ENCODE results near the gene CST3.

DNA sequence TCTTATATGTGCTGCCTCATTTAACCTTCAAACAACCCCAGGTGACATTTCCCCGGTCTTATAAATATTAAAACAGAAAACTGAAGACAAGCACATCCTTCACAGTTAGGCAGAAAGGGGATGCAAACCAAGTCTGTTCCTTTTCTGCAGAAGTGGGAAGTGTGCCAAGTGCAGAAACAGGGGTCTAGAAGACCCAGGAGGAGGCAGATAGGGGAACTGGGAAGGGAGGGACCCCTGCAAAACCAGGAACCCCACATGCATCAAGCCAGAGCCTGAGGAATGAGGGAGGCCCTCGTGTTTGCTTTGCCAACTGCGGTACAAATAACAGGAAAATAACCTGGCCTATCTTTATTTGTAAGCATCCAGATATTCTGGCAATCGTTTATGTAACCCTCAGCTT is 17.0 kb upstream of the CST3 start:
- TF ChIP-seq CTCF (IDR thresholded peaks at IDR 0.05) (no peak), POLR2AphosphoS5 (IDR thresholded peaks at IDR 0.05; ENCODE audit: low read depth, low read length) (no peak), TCF7L2 (IDR thresholded peaks at IDR 0.05; ENCODE audit: low read depth, low read length) (no peak), REST (IDR thresholded peaks at IDR 0.05; ENCODE audit: insufficient read depth in 1 of 2, low read depth in 2 of 2, low read length in 1 of 2) (no peak)
